GM12864 (cell line): ENCODE measurements around the gene MTMR1.

Source experiments
- DNase-seq: peaks from one replicate; pipeline ENCODE4 v3.0.0-alpha.2; 2011; ENCODE audit warnings: low read depth
- H3K4me3 ChIP-seq: 2 replicates; pipeline ENCODE4 v1.5.1; 2011; ENCODE audit warnings: mild to moderate bottlenecking, low read depth, low read length, control low read depth
- CTCF ChIP-seq: IDR thresholded peaks from 2 replicates; pipeline ENCODE4 v1.5.1; 2011; ENCODE audit warnings: low read depth, mild to moderate bottlenecking, moderate library complexity, low read length, control low read depth, inconsistent platforms; ENCODE audit errors: missing control alignments

MTMR1 gene

GRCh38 chrX:150792949-150793527, 99.8 kb downstream of the MTMR1 start:
- no peak for TF ChIP-seq CTCF
- H3K4me3 ChIP-seq, result no peak overlapping the region
- no peak for DNase-seq

GRCh38 chrX:150805736-150806135, 112.5 kb downstream of the MTMR1 start:
- TF ChIP-seq CTCF, result no peak
- DNase-seq, result no peak
- H3K4me3 ChIP-seq, result no peak overlapping the region

GRCh38 chrX:150806827-150807226, 113.6 kb downstream of the MTMR1 start:
- no peak overlapping the region for H3K4me3 ChIP-seq
- TF ChIP-seq CTCF, result no peak
- DNase-seq, result no peak

- H3K4me3 ChIP-seq, result no peak overlapping the region
- DNase-seq, result no peak
- no peak for TF ChIP-seq CTCF
Measured at GRCh38 chrX:150813922-150814321, 120.7 kb downstream of the MTMR1 start.
